HCT116 (cell line): ENCODE data around the gene ELANE.

Source experiments
- EZH2 ChIP-seq: fragments of 200-600 bp; sonication (generic); IDR thresholded peaks from 2 replicates; pipeline ENCODE4 v1.6.1; 2017; ENCODE audit warnings: antibody characterized with exemption, mixed run types
- POLR2A ChIP-seq: IDR thresholded peaks from 2 replicates; pipeline ENCODE4 v1.7.0; 2011; ENCODE audit warnings: borderline replicate concordance; ENCODE audit not compliant: insufficient read depth, insufficient read length; ENCODE audit errors: extremely low read depth
- POLR2AphosphoS5 ChIP-seq: IDR thresholded peaks from 2 replicates; pipeline ENCODE4 v1.6.1; 2011; ENCODE audit warnings: mild to moderate bottlenecking, low read depth, low read length, moderate library complexity
- RAD21 ChIP-seq: IDR thresholded peaks from 2 replicates; pipeline ENCODE4 v1.6.1; 2012; ENCODE audit warnings: low read depth, mild to moderate bottlenecking
- TF ChIP-seq, protein P1 (sequence below), 3 experiments: fragments of 200-600 bp in 1 of 3; sonication (generic) in 1 of 3; IDR thresholded peaks in 2 of 3; conservative IDR thresholded peaks in 1 of 3; 2 replicates each; pipeline ENCODE4 v1.5.1; 2012 to 2017; ENCODE audit warnings: low read depth in 2 of 3, low read length in 2 of 3, antibody characterized with exemption in 1 of 3, borderline replicate concordance in 1 of 3, control low read depth in 1 of 3, mild to moderate bottlenecking in 1 of 3, mixed read lengths in 1 of 3, mixed run types in 1 of 3, moderate library complexity in 1 of 3; ENCODE audit not compliant: insufficient read depth in 1 of 3
- TF ChIP-seq, protein P2 (sequence below): IDR thresholded peaks from 2 replicates; pipeline ENCODE4 v1.6.1; 2012; ENCODE audit warnings: low read depth

DNA sequence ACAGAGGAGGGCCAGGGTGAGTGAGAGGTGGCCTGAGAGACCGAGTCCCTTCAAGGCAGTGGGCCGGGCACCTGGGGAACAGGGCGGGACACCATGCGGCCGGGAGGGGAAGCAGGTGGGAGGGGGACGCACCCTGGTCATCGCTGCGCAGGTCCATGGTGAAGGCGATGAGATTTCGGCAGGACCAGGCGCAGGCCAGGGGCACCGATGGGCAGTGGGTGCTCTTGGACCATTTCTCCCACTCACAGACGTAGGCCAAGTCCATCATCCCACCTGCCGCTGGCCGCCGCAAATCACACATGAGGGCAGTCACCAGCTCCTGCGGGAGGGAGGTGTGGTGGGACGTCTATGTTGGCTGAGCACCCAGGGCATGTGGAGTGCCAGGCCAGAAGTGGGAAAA is 38.7 kb downstream of the ELANE start:
- TF ChIP-seq EZH2 (no peak), POLR2AphosphoS5 (no peak), RAD21 (no peak), POLR2A (no peak)
- TF ChIP-seq, protein P1, sequence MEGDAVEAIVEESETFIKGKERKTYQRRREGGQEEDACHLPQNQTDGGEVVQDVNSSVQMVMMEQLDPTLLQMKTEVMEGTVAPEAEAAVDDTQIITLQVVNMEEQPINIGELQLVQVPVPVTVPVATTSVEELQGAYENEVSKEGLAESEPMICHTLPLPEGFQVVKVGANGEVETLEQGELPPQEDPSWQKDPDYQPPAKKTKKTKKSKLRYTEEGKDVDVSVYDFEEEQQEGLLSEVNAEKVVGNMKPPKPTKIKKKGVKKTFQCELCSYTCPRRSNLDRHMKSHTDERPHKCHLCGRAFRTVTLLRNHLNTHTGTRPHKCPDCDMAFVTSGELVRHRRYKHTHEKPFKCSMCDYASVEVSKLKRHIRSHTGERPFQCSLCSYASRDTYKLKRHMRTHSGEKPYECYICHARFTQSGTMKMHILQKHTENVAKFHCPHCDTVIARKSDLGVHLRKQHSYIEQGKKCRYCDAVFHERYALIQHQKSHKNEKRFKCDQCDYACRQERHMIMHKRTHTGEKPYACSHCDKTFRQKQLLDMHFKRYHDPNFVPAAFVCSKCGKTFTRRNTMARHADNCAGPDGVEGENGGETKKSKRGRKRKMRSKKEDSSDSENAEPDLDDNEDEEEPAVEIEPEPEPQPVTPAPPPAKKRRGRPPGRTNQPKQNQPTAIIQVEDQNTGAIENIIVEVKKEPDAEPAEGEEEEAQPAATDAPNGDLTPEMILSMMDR (IDR thresholded peaks at IDR 0.05 in 2 of 3, conservative IDR thresholded peaks at IDR 0.05 in 1 of 3; ENCODE audit: borderline replicate concordance in 1 of 3, insufficient read depth in 1 of 3, low read depth in 2 of 3, low read length in 2 of 3), result no peak
- TF ChIP-seq, protein P2, sequence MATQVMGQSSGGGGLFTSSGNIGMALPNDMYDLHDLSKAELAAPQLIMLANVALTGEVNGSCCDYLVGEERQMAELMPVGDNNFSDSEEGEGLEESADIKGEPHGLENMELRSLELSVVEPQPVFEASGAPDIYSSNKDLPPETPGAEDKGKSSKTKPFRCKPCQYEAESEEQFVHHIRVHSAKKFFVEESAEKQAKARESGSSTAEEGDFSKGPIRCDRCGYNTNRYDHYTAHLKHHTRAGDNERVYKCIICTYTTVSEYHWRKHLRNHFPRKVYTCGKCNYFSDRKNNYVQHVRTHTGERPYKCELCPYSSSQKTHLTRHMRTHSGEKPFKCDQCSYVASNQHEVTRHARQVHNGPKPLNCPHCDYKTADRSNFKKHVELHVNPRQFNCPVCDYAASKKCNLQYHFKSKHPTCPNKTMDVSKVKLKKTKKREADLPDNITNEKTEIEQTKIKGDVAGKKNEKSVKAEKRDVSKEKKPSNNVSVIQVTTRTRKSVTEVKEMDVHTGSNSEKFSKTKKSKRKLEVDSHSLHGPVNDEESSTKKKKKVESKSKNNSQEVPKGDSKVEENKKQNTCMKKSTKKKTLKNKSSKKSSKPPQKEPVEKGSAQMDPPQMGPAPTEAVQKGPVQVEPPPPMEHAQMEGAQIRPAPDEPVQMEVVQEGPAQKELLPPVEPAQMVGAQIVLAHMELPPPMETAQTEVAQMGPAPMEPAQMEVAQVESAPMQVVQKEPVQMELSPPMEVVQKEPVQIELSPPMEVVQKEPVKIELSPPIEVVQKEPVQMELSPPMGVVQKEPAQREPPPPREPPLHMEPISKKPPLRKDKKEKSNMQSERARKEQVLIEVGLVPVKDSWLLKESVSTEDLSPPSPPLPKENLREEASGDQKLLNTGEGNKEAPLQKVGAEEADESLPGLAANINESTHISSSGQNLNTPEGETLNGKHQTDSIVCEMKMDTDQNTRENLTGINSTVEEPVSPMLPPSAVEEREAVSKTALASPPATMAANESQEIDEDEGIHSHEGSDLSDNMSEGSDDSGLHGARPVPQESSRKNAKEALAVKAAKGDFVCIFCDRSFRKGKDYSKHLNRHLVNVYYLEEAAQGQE, result no peak
